GM18909 (cell line): Measurements from ENCODE around the gene SLC25A29.
"Not testable (repeated sequence)": the region's sequence is repeated elsewhere in the genome, so short reads cannot be mapped to it uniquely, and the experiment has no call there.

Experiments used
- ATAC-seq: cut with Tn5 transposase; IDR thresholded peaks from one replicate; pipeline ENCODE4 v1.9.1; 2021; ENCODE audit warnings: mild to moderate bottlenecking; ENCODE audit not compliant: unreplicated experiment, poor library complexity

Gene SLC25A29

GRCh38 chr14:100313464-100314230, 7.4 kb upstream of the SLC25A29 start:
- no peak for ATAC-seq

- no peak for ATAC-seq
Observed at GRCh38 chr14:100312877-100313400, 6.7 kb upstream of the SLC25A29 start.

- ATAC-seq: not testable (repeated sequence)
Observed at GRCh38 chr14:100312110-100312876, 6.0 kb upstream of the SLC25A29 start.

GRCh38 chr14:100309028-100309737, 2.9 kb upstream of the SLC25A29 start:
- ATAC-seq: no peak

GRCh38 chr14:100308427-100308792, 2.2 kb upstream of the SLC25A29 start:
- ATAC-seq: not testable (repeated sequence)

- no peak for ATAC-seq
Observed at GRCh38 chr14:100307766-100308426, 1.7 kb upstream of the SLC25A29 start.

- no peak for ATAC-seq
Observed at GRCh38 chr14:100306998-100307765, 938 bp upstream of the SLC25A29 start.

GRCh38 chr14:100305324-100306100, 732 bp downstream of the SLC25A29 start:
- ATAC-seq: no peak

- ATAC-seq: no peak
Observed at GRCh38 chr14:100304825-100305323, 1.4 kb downstream of the SLC25A29 start.

- ATAC-seq: no peak
Observed at GRCh38 chr14:100303925-100304324, 2.3 kb downstream of the SLC25A29 start.

GRCh38 chr14:100303179-100303578, 3.1 kb downstream of the SLC25A29 start:
- ATAC-seq: no peak

- ATAC-seq: no peak
Observed at GRCh38 chr14:100302616-100303015, 3.6 kb downstream of the SLC25A29 start.

GRCh38 chr14:100299238-100299560, 7.0 kb downstream of the SLC25A29 start:
- no peak for ATAC-seq

- ATAC-seq: no peak
Observed at GRCh38 chr14:100298551-100299237, 7.5 kb downstream of the SLC25A29 start.

- ATAC-seq: peak; percentile 86
Observed at GRCh38 chr14:100297320-100298300, 8.6 kb downstream of the SLC25A29 start.

GRCh38 chr14:100296729-100297128, 9.5 kb downstream of the SLC25A29 start:
- ATAC-seq: not testable (repeated sequence)

GRCh38 chr14:100296106-100296651, 10.1 kb downstream of the SLC25A29 start:
- ATAC-seq: no peak
